C4-2B (cell line): ENCODE results near the gene ADGRD1.

Experiments
- H3K27ac ChIP-seq: fragments of 450-650 bp; 2 replicates; pipeline ENCODE4 v1.5.1; 2017
- ZFX ChIP-seq: fragments of 450-650 bp; IDR thresholded peaks from 2 replicates; pipeline ENCODE4 v1.6.1; 2017
- TF ChIP-seq, protein P1 (sequence below): fragments of 450-650 bp; conservative IDR thresholded peaks from 2 replicates; pipeline ENCODE4 v1.5.1; 2017; ENCODE audit warnings: mild to moderate bottlenecking

Gene ADGRD1

DNA sequence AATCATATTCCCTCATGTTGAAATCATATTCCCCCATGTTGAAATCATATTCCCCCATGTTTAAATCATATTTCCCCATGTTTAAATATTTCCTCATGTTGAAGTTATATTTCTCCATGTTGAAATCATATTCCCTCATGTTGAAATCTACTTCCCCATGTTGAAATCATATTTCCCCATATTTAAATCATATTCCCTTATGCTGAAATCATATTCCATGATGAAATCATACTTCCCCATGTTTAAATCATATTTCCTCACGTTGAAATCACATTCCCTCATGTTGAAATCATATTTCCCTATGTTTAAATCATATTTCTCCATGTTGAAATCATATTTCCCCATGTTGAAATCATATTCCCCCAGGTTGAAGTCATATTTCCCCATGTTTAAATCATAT lies 34.6 kb upstream of the ADGRD1 start:
- H3K27ac ChIP-seq: no peak overlapping the region
- TF ChIP-seq, protein P1, sequence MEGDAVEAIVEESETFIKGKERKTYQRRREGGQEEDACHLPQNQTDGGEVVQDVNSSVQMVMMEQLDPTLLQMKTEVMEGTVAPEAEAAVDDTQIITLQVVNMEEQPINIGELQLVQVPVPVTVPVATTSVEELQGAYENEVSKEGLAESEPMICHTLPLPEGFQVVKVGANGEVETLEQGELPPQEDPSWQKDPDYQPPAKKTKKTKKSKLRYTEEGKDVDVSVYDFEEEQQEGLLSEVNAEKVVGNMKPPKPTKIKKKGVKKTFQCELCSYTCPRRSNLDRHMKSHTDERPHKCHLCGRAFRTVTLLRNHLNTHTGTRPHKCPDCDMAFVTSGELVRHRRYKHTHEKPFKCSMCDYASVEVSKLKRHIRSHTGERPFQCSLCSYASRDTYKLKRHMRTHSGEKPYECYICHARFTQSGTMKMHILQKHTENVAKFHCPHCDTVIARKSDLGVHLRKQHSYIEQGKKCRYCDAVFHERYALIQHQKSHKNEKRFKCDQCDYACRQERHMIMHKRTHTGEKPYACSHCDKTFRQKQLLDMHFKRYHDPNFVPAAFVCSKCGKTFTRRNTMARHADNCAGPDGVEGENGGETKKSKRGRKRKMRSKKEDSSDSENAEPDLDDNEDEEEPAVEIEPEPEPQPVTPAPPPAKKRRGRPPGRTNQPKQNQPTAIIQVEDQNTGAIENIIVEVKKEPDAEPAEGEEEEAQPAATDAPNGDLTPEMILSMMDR: no peak
- no peak for TF ChIP-seq ZFX

DNA sequence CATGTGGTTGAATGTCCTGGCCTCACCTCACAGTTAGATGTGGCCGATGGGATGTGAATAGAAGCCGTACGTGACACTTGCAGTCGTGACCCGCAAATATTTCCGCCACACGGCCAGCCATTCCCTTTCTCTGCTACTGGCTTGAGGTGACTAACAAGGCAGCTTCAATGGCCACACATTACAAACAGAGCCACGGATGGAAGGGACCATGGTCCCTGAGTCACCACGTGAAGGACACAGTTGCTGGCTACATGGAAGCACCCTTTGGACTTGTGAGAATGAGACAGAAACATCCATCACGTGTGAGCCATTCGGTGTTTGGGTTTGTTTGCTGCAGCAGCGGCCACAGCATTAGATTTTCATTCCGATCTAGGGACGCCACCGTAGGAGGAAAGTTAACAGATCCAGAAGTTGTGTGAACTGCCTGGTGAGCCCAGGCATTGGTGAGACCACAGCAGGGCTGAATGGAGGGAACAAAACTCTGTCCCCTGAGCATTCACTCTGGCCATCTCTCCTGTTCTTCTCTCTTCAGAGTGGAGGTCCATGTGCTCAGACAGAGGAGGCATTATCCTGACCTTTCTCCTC lies 33.5 kb upstream of the ADGRD1 start:
- no peak overlapping the region for H3K27ac ChIP-seq
- TF ChIP-seq ZFX: no peak
- TF ChIP-seq, protein P1: no peak

DNA sequence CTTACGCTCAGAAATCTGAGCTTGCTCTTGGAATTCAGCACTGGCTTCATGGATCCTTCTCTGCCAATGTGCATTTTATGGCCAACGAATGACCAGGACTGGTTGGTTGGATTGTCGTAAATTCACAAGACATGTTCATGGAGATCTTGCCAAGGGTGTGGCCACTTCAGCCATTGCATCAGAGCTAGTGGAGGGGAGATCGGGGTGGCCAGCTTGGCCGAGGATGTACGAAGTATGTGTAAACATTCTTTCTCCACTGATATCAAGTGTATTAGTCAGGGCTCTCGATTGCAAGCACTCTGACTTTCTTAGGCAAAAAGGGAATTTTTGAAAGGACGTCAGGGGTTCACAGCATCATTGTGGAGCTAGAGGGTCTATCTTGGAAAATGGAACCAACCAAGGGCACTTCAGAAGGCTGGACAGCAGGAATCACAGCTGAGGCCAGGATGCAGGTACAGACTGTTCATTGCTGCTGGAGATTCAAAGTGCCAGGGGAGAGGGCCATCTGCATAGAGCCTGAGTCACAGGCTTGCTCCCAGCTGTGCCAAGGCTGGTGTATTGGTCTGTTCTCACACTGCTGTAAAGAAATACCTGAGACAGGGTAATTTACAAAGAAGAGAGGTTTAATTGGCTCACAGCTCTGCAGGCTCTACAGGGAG lies 32.9 kb upstream of the ADGRD1 start:
- no peak overlapping the region for H3K27ac ChIP-seq
- TF ChIP-seq ZFX: no peak
- TF ChIP-seq, protein P1: no peak

DNA sequence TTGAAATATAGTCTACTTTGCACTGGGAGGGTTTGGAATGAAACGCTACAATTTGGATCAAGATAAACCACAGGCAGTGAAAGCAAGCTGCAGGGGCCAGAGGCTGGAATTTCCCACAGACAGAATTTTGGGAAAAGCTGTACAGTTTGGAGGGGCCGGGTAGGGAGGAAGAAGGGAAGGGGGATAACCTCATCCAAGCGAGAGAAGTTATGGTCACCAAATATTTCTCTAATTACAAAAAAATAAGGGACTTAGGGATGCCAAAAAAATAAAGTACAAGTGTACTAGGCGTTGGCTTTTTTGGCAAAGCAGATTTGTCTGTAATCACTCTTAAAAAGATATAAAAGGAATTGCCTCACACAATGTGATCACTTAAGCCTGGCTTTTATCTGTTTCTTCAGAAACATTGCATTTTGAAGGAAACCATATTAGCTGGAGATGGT lies 31.2 kb upstream of the ADGRD1 start:
- no peak overlapping the region for H3K27ac ChIP-seq
- TF ChIP-seq, protein P1: no peak
- no peak for TF ChIP-seq ZFX

DNA sequence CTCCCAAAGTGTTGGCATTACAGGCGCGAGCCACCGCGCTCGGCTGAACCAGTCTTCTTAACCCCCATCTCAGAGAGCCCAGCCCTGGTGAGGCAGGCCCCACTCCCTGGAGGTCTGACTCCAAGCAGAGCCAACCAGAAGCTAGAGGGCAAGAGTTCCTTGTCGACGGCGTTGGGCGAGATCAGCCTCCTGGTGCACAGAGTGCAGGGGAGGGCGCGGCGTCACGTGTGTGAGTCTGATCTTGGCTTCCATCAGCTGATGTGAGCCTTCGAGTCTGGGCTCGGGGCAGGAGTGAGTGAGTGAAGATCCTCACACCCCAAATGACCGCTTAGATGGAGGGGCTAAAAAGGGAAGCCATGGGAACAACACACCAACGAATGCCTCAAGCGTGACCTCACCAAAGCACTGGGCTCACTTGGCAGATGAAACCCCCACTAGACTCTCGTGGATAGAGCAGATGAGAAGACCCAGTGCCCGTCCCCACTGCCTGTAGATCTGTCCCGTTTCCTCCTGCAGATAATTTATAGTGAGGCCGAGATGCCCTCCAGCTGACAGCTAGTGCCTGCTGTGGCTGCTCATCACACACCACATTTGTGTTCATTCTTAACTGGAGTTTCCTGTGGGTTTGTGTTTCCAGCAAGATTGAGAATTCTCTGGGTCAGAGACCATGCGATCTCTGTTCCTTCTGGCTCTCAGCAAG lies 28.6 kb upstream of the ADGRD1 start:
- TF ChIP-seq, protein P1: no peak
- no peak for TF ChIP-seq ZFX
- H3K27ac ChIP-seq: no peak overlapping the region

DNA sequence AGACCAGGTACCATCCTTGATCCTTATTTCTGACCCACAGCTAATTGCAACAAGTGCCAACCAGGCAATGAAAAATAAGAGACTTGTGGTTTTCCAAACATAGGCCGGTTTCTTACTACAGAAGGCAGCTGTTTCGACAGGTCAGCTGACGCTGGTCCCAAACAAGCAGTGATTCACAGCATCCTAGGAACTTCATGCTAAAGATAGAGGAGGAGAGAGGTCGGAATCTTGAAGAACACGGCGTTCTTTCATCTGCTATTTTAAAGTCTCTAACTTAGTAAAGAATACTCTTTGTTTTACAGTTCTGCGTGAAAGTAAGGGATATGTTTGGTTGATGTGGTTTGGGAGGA lies 28.1 kb upstream of the ADGRD1 start:
- no peak overlapping the region for H3K27ac ChIP-seq
- TF ChIP-seq ZFX: no peak
- TF ChIP-seq, protein P1: no peak

DNA sequence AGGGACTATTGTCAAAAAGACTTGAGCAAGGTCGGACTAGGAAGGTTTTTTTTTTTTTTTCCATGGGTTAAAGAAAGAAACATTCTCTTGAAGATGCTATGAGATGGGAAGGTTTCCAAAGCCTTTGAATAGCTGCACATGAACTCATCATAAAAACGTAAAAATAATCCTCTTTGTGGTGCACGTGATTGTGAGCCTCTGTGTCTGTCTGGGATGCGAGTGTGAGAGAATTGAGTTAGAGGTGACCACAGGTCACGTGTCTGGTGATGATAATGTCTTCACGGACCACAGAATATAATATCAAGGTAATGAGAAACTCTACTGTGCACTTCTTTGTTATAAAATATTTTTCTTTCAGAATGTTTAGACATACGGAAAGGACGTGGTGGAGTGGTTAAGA lies 24.3 kb upstream of the ADGRD1 start:
- no peak for TF ChIP-seq ZFX
- TF ChIP-seq, protein P1: no peak

More for the DNA sequence above, 24.3 kb upstream of the ADGRD1 start:
- no peak overlapping the region for H3K27ac ChIP-seq
